ENCODE measurements around the gene LEP. TPM values are rescaled to one million over a fixed set of nuclear protein-coding genes. Genes with fewer than 3 reads are reported as not detected.

The LEP gene
- total RNA-seq, 1 experiment from 2014 or later, result not detected

GRCh38 chr7:128244861-128245260 lies 3.8 kb downstream of the LEP start:
- no peak overlapping the region for H2AFZ ChIP-seq (ENCODE audit: low read depth, low read length, poor library complexity, severe bottlenecking)
- H3K4me3 ChIP-seq (replicated peaks in 1 of 2; ENCODE audit: low read depth in 1 of 2, low read length in 2 of 2), result no peak overlapping the region
- H3K27ac ChIP-seq (ENCODE audit: low read depth, low read length), result no peak overlapping the region
- no peak overlapping the region for H3K4me2 ChIP-seq (ENCODE audit: low read length)
- no peak for ATAC-seq
- peaks cover 0 to 11% of the 10 kb centered on the region in 2 experiments; a peak in 3 of 4 replicates for H3K4me1 ChIP-seq (ENCODE audit: control insufficient read depth in 1 of 2, insufficient read depth in 2 of 2, low read length in 2 of 2)
- ChIA-PET RAD21 (ENCODE audit: low non-redundant PET in 1 of 2, low total read pairs in 2 of 2, uncharacterized antibody in 2 of 2, unreplicated experiment in 2 of 2) (no interaction called here), CTCF (no interaction called here), POLR2A (no interaction called here)
- no TSS peak for BruUV-seq (replicated peaks)
- intact Hi-C loops (cut with micrococcal nuclease), result no loop called here
- H3K9me3 ChIP-seq (ENCODE audit: control insufficient read depth in 1 of 2, insufficient read depth in 1 of 2, low read depth in 1 of 2, low read length in 2 of 2), result no peaks in the 10 kb centered on the region
- no peaks in the 10 kb centered on the region for H3K9me2 ChIP-seq (ENCODE audit: insufficient read depth)
- no peaks in the 10 kb centered on the region for H4K20me1 ChIP-seq (ENCODE audit: insufficient read depth)
- no peak for TF ChIP-seq EZH2 (IDR thresholded peaks at IDR 0.05)
- no peak for TF ChIP-seq FOSL1 (IDR thresholded peaks at IDR 0.05; ENCODE audit: low read depth)
- no peak for TF ChIP-seq RAD21 (IDR thresholded peaks at IDR 0.05; ENCODE audit: low read depth)
- no peak for TF ChIP-seq ATF3 (IDR thresholded peaks at IDR 0.05)
- TF ChIP-seq MAX (IDR thresholded peaks at IDR 0.05), result no peak
- TF ChIP-seq TCF7L2 (IDR thresholded peaks at IDR 0.05; ENCODE audit: borderline replicate concordance, extremely low read depth, insufficient read depth, insufficient read length), result no peak
- no peak for TF ChIP-seq SP1 (IDR thresholded peaks at IDR 0.05; ENCODE audit: low read depth)
- no peak for TF ChIP-seq CBX3 (IDR thresholded peaks at IDR 0.05; ENCODE audit: low read depth)
- TF ChIP-seq, protein P1, sequence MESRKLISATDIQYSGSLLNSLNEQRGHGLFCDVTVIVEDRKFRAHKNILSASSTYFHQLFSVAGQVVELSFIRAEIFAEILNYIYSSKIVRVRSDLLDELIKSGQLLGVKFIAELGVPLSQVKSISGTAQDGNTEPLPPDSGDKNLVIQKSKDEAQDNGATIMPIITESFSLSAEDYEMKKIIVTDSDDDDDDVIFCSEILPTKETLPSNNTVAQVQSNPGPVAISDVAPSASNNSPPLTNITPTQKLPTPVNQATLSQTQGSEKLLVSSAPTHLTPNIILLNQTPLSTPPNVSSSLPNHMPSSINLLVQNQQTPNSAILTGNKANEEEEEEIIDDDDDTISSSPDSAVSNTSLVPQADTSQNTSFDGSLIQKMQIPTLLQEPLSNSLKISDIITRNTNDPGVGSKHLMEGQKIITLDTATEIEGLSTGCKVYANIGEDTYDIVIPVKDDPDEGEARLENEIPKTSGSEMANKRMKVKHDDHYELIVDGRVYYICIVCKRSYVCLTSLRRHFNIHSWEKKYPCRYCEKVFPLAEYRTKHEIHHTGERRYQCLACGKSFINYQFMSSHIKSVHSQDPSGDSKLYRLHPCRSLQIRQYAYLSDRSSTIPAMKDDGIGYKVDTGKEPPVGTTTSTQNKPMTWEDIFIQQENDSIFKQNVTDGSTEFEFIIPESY (IDR thresholded peaks at IDR 0.05; ENCODE audit: extremely low read depth, insufficient replicate concordance, low read length), result no peak
- no peak for TF ChIP-seq ZFX (IDR thresholded peaks at IDR 0.05)
- TF ChIP-seq EZH2phosphoT487 (IDR thresholded peaks at IDR 0.05; ENCODE audit: borderline replicate concordance), result no peak
- TF ChIP-seq SRF (IDR thresholded peaks at IDR 0.05; ENCODE audit: low read depth), result no peak
- no peak for TF ChIP-seq POLR2AphosphoS5 (IDR thresholded peaks at IDR 0.05; ENCODE audit: low read depth, low read length)
- TF ChIP-seq YY1 (IDR thresholded peaks at IDR 0.05; ENCODE audit: extremely low read depth, insufficient replicate concordance, low read depth, low read length), result no peak
- no peak for TF ChIP-seq SIN3A (IDR thresholded peaks at IDR 0.05; ENCODE audit: low read depth)
- TF ChIP-seq ELF1 (IDR thresholded peaks at IDR 0.05; ENCODE audit: borderline replicate concordance, low read depth), result no peak
- no peak overlapping the region for H3K9ac ChIP-seq (ENCODE audit: low read length)
- no peaks in the 10 kb centered on the region for H3K36me3 ChIP-seq (ENCODE audit: control insufficient read depth in 1 of 2, insufficient read depth in 2 of 2, low read length in 2 of 2)
- no peaks in the 10 kb centered on the region for H3K27me3 ChIP-seq (ENCODE audit: insufficient read depth, low read length)
- DNase-seq (ENCODE audit: low read depth, low spot score), result no peak
- H3K79me2 ChIP-seq (ENCODE audit: insufficient read depth, low read length), result no peaks in the 10 kb centered on the region
